ENCODE data around the gene FKBP8. TPM values are rescaled to one million over a fixed set of nuclear protein-coding genes. Genes with fewer than 3 reads are reported as not detected.

Gene FKBP8
- total RNA-seq, 2 experiments from 2014 or later: 200 to 201 TPM

DNA sequence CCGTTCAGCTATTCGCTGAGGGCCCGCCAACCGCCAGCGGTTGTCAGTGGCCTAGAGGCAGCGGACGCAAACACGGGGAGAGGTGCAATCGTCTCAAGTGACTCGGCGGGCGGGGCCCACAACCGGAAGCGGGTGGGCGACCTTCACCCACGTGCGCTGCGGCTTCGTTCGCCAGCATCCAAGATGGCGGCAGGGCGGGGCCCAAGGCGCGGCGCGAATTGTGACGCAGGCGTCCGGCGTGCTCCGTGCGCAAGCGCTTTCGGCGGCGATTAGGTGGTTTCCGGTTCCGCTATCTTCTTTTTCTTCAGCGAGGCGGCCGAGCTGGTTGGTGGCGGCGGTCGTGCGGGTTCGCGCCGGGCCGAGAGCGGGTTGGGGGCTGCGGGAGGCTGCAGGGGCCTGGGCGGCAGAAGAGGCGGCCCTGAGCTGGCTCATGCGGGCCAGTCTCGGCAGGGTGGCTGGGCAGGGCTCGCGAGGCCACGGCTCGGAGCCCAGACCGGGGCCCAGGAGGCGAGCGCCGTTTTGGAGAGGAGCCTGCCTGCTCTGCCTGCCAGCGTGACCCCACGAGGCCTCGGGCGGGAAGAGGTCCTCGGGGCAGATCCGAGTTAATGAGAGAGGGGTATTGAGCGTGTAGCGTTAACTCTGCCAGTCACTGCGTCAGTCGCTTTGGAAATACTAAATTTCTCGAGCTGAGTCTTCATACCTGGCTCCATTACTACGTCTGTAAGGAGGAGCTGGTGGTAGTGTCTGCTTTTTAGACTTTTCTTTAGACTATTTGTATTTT is 28.4 kb upstream of the FKBP8 start, which contains the start of gene UBA52:
Gene UBA52 (plus strand): TSS at position 294 of the 781 bp plus-strand sequence. CDS start 1,444 bp downstream, outside the sequence.
- peaks cover 19% of the 10 kb centered on the region for H3K4me1 ChIP-seq (ENCODE audit: insufficient read depth, low read length, poor library complexity, severe bottlenecking)
- H3K27ac ChIP-seq (ENCODE audit: low read depth, low read length, poor library complexity, severe bottlenecking): peak within 1 kb of the TSS; percentile 75
- H3K36me3 ChIP-seq (ENCODE audit: insufficient read depth, low read length): peaks cover 79% of the 10 kb centered on the region
- DNase-seq (ENCODE audit: low spot score): peak; percentile 99
- peak within 1 kb of the TSS; percentile 84 for H2AFZ ChIP-seq (ENCODE audit: low read length)
- peak within 1 kb of the TSS; percentile 82 for H3K4me3 ChIP-seq (ENCODE audit: low read depth, low read length, poor library complexity, severe bottlenecking)
- POLR2A ChIA-PET: interaction anchor here (0.7 to 3.0 kb wide), 9 partner anchors 9 to 433 kb away, joined by 3 to 27 read pairs (median 5); partner anchors contain the start of genes CRTC1, KXD1 and REX1BD
- CTCF ChIA-PET (ENCODE audit: unreplicated experiment): interaction anchor here (0.8 kb wide), 1 partner anchor 9 kb away, joined by 3 read pairs; no protein-coding TSS in a partner anchor
- H3K4me2 ChIP-seq (ENCODE audit: low read length): peak within 1 kb of the TSS; percentile 81
- intact Hi-C loops (cut with micrococcal nuclease; ENCODE audit: unreplicated experiment): loop anchor here (1.0 kb wide), 2 partner anchors 14 to 49 kb away; partner anchors contain the start of genes ELL and KXD1
- peaks cover 9% of the 10 kb centered on the region; the same call in 1 of the 2 replicates for H4K20me1 ChIP-seq (ENCODE audit: insufficient read depth, low read length)
- no peaks in the 10 kb centered on the region for H3K9me3 ChIP-seq (ENCODE audit: low read length)
- no peaks in the 10 kb centered on the region for H3K9me2 ChIP-seq (ENCODE audit: insufficient read depth, low read length)
- TF ChIP-seq, protein P1, sequence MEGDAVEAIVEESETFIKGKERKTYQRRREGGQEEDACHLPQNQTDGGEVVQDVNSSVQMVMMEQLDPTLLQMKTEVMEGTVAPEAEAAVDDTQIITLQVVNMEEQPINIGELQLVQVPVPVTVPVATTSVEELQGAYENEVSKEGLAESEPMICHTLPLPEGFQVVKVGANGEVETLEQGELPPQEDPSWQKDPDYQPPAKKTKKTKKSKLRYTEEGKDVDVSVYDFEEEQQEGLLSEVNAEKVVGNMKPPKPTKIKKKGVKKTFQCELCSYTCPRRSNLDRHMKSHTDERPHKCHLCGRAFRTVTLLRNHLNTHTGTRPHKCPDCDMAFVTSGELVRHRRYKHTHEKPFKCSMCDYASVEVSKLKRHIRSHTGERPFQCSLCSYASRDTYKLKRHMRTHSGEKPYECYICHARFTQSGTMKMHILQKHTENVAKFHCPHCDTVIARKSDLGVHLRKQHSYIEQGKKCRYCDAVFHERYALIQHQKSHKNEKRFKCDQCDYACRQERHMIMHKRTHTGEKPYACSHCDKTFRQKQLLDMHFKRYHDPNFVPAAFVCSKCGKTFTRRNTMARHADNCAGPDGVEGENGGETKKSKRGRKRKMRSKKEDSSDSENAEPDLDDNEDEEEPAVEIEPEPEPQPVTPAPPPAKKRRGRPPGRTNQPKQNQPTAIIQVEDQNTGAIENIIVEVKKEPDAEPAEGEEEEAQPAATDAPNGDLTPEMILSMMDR (conservative IDR thresholded peaks at IDR 0.05; ENCODE audit: low read length): no peak
- TF ChIP-seq EZH2phosphoT487 (IDR thresholded peaks at IDR 0.05; ENCODE audit: borderline replicate concordance, low read depth, low read length): no peak
- BruUV-seq (replicated peaks): TSS peak; percentile 63
- H3K79me2 ChIP-seq (ENCODE audit: insufficient read depth, low read depth, low read length): peaks cover 23% of the 10 kb centered on the region

DNA sequence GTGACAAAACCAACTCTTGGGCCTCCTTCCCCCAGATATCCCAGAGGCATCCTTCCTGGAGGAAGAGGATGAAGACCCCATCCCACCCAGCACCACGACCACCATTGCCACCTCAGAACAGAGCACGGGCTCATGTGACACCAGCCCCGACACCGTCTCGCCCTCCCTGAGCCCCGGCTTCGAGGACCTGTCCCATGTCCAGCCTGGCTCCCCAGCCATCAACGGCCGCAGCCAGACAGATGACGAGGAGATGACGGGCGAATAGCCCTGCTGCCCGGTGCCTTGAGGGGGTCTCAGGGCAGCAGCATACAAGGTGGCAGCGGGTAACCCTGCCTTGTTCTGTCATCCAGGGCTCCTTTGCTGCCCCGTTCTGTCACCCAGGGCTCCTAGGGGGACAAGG is 25.0 kb upstream of the FKBP8 start:
- intact Hi-C loops (cut with micrococcal nuclease; ENCODE audit: unreplicated experiment): no loop called here
- Histone ChIP-seq H3K36me3 (ENCODE audit: insufficient read depth, low read length) (peaks cover 80% of the 10 kb centered on the region), H3K79me2 (ENCODE audit: insufficient read depth, low read depth, low read length) (peaks cover 16% of the 10 kb centered on the region), H3K27ac (ENCODE audit: low read depth, low read length, poor library complexity, severe bottlenecking) (no peak overlapping the region), H4K20me1 (ENCODE audit: insufficient read depth, low read length) (peaks cover 9% of the 10 kb centered on the region; the same call in 1 of the 2 replicates), H3K9me2 (ENCODE audit: insufficient read depth, low read length) (no peaks in the 10 kb centered on the region), H3K4me3 (ENCODE audit: low read depth, low read length, poor library complexity, severe bottlenecking) (no peak overlapping the region), H2AFZ (ENCODE audit: low read length) (no peak overlapping the region), H3K9me3 (ENCODE audit: low read length) (no peaks in the 10 kb centered on the region), H3K4me2 (ENCODE audit: low read length) (no peak overlapping the region), H3K4me1 (ENCODE audit: insufficient read depth, low read length, poor library complexity, severe bottlenecking) (peaks cover 15% of the 10 kb centered on the region)
- BruUV-seq (replicated peaks): no TSS peak
- TF ChIP-seq, protein P1 (conservative IDR thresholded peaks at IDR 0.05; ENCODE audit: low read length): no peak
- TF ChIP-seq EZH2phosphoT487 (IDR thresholded peaks at IDR 0.05; ENCODE audit: borderline replicate concordance, low read depth, low read length): no peak
- CTCF ChIA-PET (ENCODE audit: unreplicated experiment): no interaction called here
- no peak for DNase-seq (ENCODE audit: low spot score)
- POLR2A ChIA-PET: no interaction called here

DNA sequence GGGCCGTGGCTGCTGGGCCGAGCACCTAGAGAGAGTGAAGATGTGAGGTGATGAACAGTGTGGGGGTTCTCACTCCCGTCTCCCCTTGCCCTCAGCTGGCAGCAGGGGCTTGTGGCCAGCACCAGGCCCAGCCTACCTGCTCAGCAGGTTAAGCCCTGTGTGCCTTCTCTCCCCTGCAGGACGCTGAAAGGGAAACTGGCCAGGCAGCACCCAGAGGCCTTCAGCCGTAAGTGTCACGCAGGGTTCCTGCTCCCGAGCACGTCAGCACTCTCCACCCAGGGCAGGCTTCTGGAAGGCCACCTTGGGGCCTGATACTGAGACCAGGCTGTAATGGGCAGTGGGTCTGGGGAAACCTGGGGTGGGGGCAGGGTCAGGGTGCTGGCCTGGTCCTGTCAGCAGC is 23.6 kb upstream of the FKBP8 start:
- Histone ChIP-seq H3K4me1 (ENCODE audit: insufficient read depth, low read length, poor library complexity, severe bottlenecking) (peaks cover 8% of the 10 kb centered on the region), H3K36me3 (ENCODE audit: insufficient read depth, low read length) (peaks cover 81% of the 10 kb centered on the region), H3K27ac (ENCODE audit: low read depth, low read length, poor library complexity, severe bottlenecking) (no peak overlapping the region), H3K4me3 (ENCODE audit: low read depth, low read length, poor library complexity, severe bottlenecking) (no peak overlapping the region), H3K9me3 (ENCODE audit: low read length) (no peaks in the 10 kb centered on the region), H4K20me1 (ENCODE audit: insufficient read depth, low read length) (no peaks in the 10 kb centered on the region), H2AFZ (ENCODE audit: low read length) (no peak overlapping the region), H3K4me2 (ENCODE audit: low read length) (no peak overlapping the region), H3K79me2 (ENCODE audit: insufficient read depth, low read depth, low read length) (peaks cover 2% of the 10 kb centered on the region), H3K9me2 (ENCODE audit: insufficient read depth, low read length) (no peaks in the 10 kb centered on the region)
- ChIA-PET CTCF (ENCODE audit: unreplicated experiment) (no interaction called here), POLR2A (no interaction called here)
- intact Hi-C loops (cut with micrococcal nuclease; ENCODE audit: unreplicated experiment): no loop called here
- no peak for DNase-seq (ENCODE audit: low spot score)
- no TSS peak for BruUV-seq (replicated peaks)
- TF ChIP-seq, protein P1 (conservative IDR thresholded peaks at IDR 0.05; ENCODE audit: low read length): no peak
- TF ChIP-seq EZH2phosphoT487 (IDR thresholded peaks at IDR 0.05; ENCODE audit: borderline replicate concordance, low read depth, low read length): no peak
